Measurements from ENCODE around the gene DTX3. TPM values are rescaled to one million over a fixed set of nuclear protein-coding genes. Genes with fewer than 3 reads are reported as not detected.

Gene DTX3
- total RNA-seq, 1 experiment from 2014 or later: 0.37 TPM

DNA sequence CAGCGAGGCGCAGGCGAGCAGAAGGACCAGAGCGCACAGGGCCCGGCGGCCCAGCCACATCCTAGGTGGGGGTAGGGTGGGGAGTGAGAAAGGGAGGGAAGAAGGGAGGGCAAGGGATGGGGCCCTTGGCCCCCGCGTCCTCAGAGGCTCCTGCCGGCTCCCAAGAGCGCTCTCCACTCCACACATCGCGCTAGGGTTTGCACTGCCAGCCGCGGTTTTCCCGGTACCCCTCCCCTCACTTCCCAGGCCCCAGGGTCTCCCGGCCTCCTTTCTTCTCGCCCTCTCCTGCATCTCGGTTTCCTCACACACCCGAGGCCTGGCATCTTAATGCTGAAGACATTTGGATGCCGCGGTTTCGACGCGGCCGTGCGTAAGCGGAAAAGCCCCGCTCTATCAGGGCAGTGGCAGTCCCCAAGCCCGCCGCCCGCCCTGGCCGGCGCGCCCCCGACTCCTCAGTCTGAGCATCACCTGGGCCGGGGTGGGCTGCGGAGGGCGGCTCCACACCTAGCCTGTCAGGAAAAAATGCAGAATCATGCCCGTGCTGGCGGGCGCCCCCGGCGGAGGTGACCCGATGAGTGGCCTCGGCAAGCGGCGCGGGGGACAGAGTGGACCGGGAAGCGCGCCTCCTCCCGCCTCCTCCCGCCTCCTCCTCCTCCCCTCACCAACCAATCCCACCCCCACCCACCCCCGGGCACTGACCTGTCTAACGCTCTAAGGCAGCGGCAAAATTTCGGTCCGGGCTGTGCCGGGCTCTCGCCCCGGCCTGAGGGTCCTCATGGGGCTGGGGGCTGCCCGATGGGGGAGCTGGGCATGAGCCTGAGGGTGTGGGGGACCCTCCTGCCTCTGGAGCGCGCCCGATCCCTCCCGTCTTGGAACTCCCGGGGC lies 27.7 kb downstream of the DTX3 start:
- RAD21 ChIA-PET (ENCODE audit: low non-redundant PET in 1 of 2, low total read pairs in 2 of 2, uncharacterized antibody in 2 of 2, unreplicated experiment in 2 of 2): interaction anchor here in 1 of 2 experiments (1.7 kb wide), 1 partner anchor 49 kb away, joined by 5 read pairs; no protein-coding TSS in a partner anchor
- no peak overlapping the region for H2AFZ ChIP-seq (ENCODE audit: low read depth, low read length, poor library complexity, severe bottlenecking)
- H3K36me3 ChIP-seq (ENCODE audit: control insufficient read depth in 1 of 2, insufficient read depth in 2 of 2, low read length in 2 of 2): peaks cover 0 to 10% of the 10 kb centered on the region in 2 experiments; a peak in 1 of 4 replicates
- ATAC-seq (peak; percentile 56), DNase-seq (ENCODE audit: low read depth, low spot score) (no peak)
- H3K4me2 ChIP-seq (ENCODE audit: low read length): peak overlapping the region; percentile 92
- H3K27ac ChIP-seq (ENCODE audit: low read depth, low read length): peak overlapping the region; percentile 77
- peaks cover 12 to 21% of the 10 kb centered on the region in 2 experiments for H3K4me1 ChIP-seq (ENCODE audit: control insufficient read depth in 1 of 2, insufficient read depth in 2 of 2, low read length in 2 of 2)
- H3K79me2 ChIP-seq (ENCODE audit: insufficient read depth, low read length): peaks cover 13% of the 10 kb centered on the region
- intact Hi-C loops (cut with micrococcal nuclease): loop anchor here (2.0 kb wide), 2 partner anchors 42 to 60 kb away; partner anchors contain the start of gene PIP4K2C
- H3K9ac ChIP-seq (ENCODE audit: low read length): peak overlapping the region; percentile 86
- no peaks in the 10 kb centered on the region for H3K27me3 ChIP-seq (ENCODE audit: insufficient read depth, low read length)
- H4K20me1 ChIP-seq (ENCODE audit: insufficient read depth): no peaks in the 10 kb centered on the region
- CTCF ChIA-PET: interaction anchor here (1.0 to 2.0 kb wide), 3 partner anchors 12 to 49 kb away, joined by 4 to 7 read pairs (median 4); no protein-coding TSS in a partner anchor
- POLR2A ChIA-PET: no interaction called here
- H3K9me3 ChIP-seq (ENCODE audit: control insufficient read depth in 1 of 2, insufficient read depth in 1 of 2, low read depth in 1 of 2, low read length in 2 of 2): no peaks in the 10 kb centered on the region
- H3K9me2 ChIP-seq (ENCODE audit: insufficient read depth): no peaks in the 10 kb centered on the region
- TF ChIP-seq SRF (IDR thresholded peaks at IDR 0.05; ENCODE audit: low read depth) (no peak), ELF1 (IDR thresholded peaks at IDR 0.05; ENCODE audit: borderline replicate concordance, low read depth) (no peak), ATF3 (IDR thresholded peaks at IDR 0.05) (no peak), ZFX (IDR thresholded peaks at IDR 0.05) (0 out of 2 replicates have a peak, but pooled peaks have one; percentile 41)
- TSS peak; percentile 50 for BruUV-seq (replicated peaks)
- peak overlapping the region; percentile 71 to 92 for H3K4me3 ChIP-seq (replicated peaks in 1 of 2; ENCODE audit: low read depth in 1 of 2, low read length in 2 of 2)

Data from HCT116 (cell line).